K562 (cell line): Measurements from ENCODE around the gene DAZAP1. TPM values are rescaled to one million over a fixed set of nuclear protein-coding genes. Genes with fewer than 3 reads are reported as not detected.

Experiments used
- ATAC-seq: fragments of 200-7000 bp; cut with Tn5 transposase; 3 replicates; pipeline ENCODE4 v1.9.1; 2020; ENCODE audit warnings: moderate library complexity
- BruUV-seq: library from RNA; stranded (reverse); fragments of 400-500 nt; replicated peaks from 2 replicates; lab custom pipeline; 2021; lab: Mats Ljungman, UMichigan
- CTCF ChIA-PET: fragments of 300-600 bp; formaldehyde crosslinking; extraction: SDS; loops from one replicate; lab custom pipeline; 2021; ENCODE audit warnings: low intra/inter-chr PET ratio; lab: Yijun Ruan, JAX
- POLR2A ChIA-PET: fragments of 300-600, 350-650 bp; sonication (Branson Sonifier 250); formaldehyde crosslinking; extraction: SDS; loops from one replicate; lab custom pipeline; 2021; ENCODE audit warnings: antibody characterized with exemption, inconsistent platforms; lab: Yijun Ruan, JAX
- DNase-seq, 4 experiments: peaks; one replicate each; pipeline versions ENCODE4 v3.0.0 to v3.0.0-alpha.2; 2011 to 2018; ENCODE audit warnings: low spot score in 3 of 4, mixed read lengths in 3 of 4; ENCODE audit errors: extremely low read depth in 1 of 4
- FAIRE-seq: peaks from 2 replicates; lab custom pipeline; 2011; peaks lifted over from hg19 to GRCh38; lab: Jason Lieb, UNC
- H2AFZ ChIP-seq: 2 replicates; pipeline ENCODE4 v1.6.0; 2011; ENCODE audit warnings: low read depth, low read length, control low read depth, inconsistent platforms
- H3K27ac ChIP-seq: fragments of 200-600 bp; 3 replicates; pipeline ENCODE4 v1.8.0; 2011; ENCODE audit warnings: low read depth, mild to moderate bottlenecking, control low read depth, inconsistent platforms, low read length, moderate library complexity, mixed read lengths; ENCODE audit errors: extremely low read depth
- H3K27me3 ChIP-seq, 2 experiments: fragments of 300-600 bp in 1 of 2; 2 replicates in 1 of 2; 3 replicates in 1 of 2; pipeline versions ENCODE4 v1.6.0 to v1.8.0; 2011; ENCODE audit warnings: inconsistent platforms in 2 of 2, low read length in 2 of 2, mild to moderate bottlenecking in 1 of 2, mixed read lengths in 1 of 2, moderate library complexity in 1 of 2; ENCODE audit not compliant: control insufficient read depth in 2 of 2, insufficient read depth in 2 of 2
- H3K36me3 ChIP-seq: fragments of 300-600 bp; 3 replicates; pipeline ENCODE4 v1.8.0; 2011; ENCODE audit warnings: mild to moderate bottlenecking, low read length, inconsistent platforms; ENCODE audit not compliant: control insufficient read depth, insufficient read depth
- H3K4me1 ChIP-seq, 2 experiments: fragments of 200-600 bp in 1 of 2; replicated peaks in 1 of 2; 2 replicates in 1 of 2; 3 replicates in 1 of 2; pipeline versions ENCODE4 v1.5.1 to v1.8.0; 2011; ENCODE audit warnings: inconsistent platforms in 2 of 2, low read length in 2 of 2, mild to moderate bottlenecking in 1 of 2, mixed read lengths in 1 of 2, moderate library complexity in 1 of 2; ENCODE audit not compliant: control insufficient read depth in 2 of 2, insufficient read depth in 2 of 2
- H3K4me2 ChIP-seq: 2 replicates; pipeline ENCODE4 v1.6.1; 2011; ENCODE audit warnings: low read length, control low read depth, inconsistent platforms, mixed read lengths; ENCODE audit not compliant: insufficient read depth
- H3K4me3 ChIP-seq: fragments of 200-600 bp; sonication (generic), shearing (Covaris generic); 2 replicates; pipeline ENCODE4 v1.5.1; 2016; ENCODE audit warnings: control low read depth, inconsistent platforms
- H3K79me2 ChIP-seq: fragments of 200-600 bp; 3 replicates; pipeline ENCODE4 v1.8.0; 2011; ENCODE audit warnings: low read length, inconsistent platforms; ENCODE audit not compliant: control insufficient read depth, insufficient read depth
- H3K9ac ChIP-seq, 2 experiments: 2 replicates each; pipeline versions ENCODE4 v1.6.0 to v1.6.1; 2011; ENCODE audit warnings: low read depth in 2 of 2, low read length in 2 of 2, control low read depth in 1 of 2, inconsistent platforms in 1 of 2, mild to moderate bottlenecking in 1 of 2, mixed read lengths in 1 of 2; ENCODE audit not compliant: insufficient read depth in 1 of 2
- H3K9me1 ChIP-seq: one replicate; pipeline ENCODE4 v1.6.0; 2011; ENCODE audit warnings: inconsistent platforms, mild to moderate bottlenecking, low read length, moderate library complexity; ENCODE audit not compliant: control insufficient read depth, insufficient read depth
- H3K9me3 ChIP-seq: replicated peaks from 2 replicates; pipeline ENCODE4 v1.5.1; 2011; ENCODE audit warnings: low read depth, low read length, inconsistent platforms; ENCODE audit not compliant: control insufficient read depth, insufficient read depth
- H4K20me1 ChIP-seq: replicated peaks from 2 replicates; pipeline ENCODE4 v1.6.1; 2011; ENCODE audit warnings: low read length, inconsistent platforms, mixed read lengths; ENCODE audit not compliant: control insufficient read depth, insufficient read depth
- ATF7 ChIP-seq: fragments of 450-650 bp; IDR thresholded peaks from 2 replicates; pipeline ENCODE4 v1.7.1; 2014; ENCODE audit warnings: mild to moderate bottlenecking, moderate library complexity
- HMG20A ChIP-seq: fragments of 450-650 bp; formaldehyde crosslinking; conservative IDR thresholded peaks from 2 replicates; pipeline ENCODE4 v1.4.0; 2020; ENCODE audit warnings: mild to moderate bottlenecking, mixed read lengths
- IRF9 ChIP-seq: fragments of 450-650 bp; IDR thresholded peaks from 2 replicates; pipeline ENCODE4 v1.6.1; 2016; ENCODE audit warnings: missing biosample characterization, missing genetic modification characterization
- MYNN ChIP-seq, 2 experiments: sonication (generic); formaldehyde crosslinking in 1 of 2; IDR thresholded peaks; 2 replicates each; pipeline versions ENCODE4 v1.5.0 to v1.6.1; 2016 to 2020; ENCODE audit warnings: antibody characterized with exemption in 1 of 2, missing genetic modification reagents in 1 of 2
- NR1H2 ChIP-seq: sonication (generic); formaldehyde crosslinking; IDR thresholded peaks from 2 replicates; pipeline ENCODE4 v1.4.0; 2020; ENCODE audit warnings: mild to moderate bottlenecking, missing genetic modification reagents
- POLR2G ChIP-seq: fragments of 200-400 bp; formaldehyde crosslinking; IDR thresholded peaks from 2 replicates; pipeline ENCODE4 v1.6.1; 2017; ENCODE audit warnings: low read depth, mild to moderate bottlenecking, antibody characterized with exemption, low read length, moderate library complexity
- PPARD ChIP-seq: fragments of 250-450 bp; sonication (Bioruptor Pico); IDR thresholded peaks from 2 replicates; pipeline ENCODE4 v1.8.0; 2022; ENCODE audit warnings: inconsistent platforms, mild to moderate bottlenecking, moderate library complexity
- PTBP1 ChIP-seq: fragments of 200-400 bp; formaldehyde crosslinking; IDR thresholded peaks from 2 replicates; pipeline ENCODE4 v1.6.1; 2017; ENCODE audit warnings: low read depth, low read length
- YY1 ChIP-seq, 3 experiments: IDR thresholded peaks; 2 replicates each; pipeline ENCODE4 v1.6.1; 2011; ENCODE audit warnings: low read length in 2 of 3, mild to moderate bottlenecking in 2 of 3, moderate library complexity in 2 of 3, borderline replicate concordance in 1 of 3, control low read depth in 1 of 3, low read depth in 1 of 3; ENCODE audit not compliant: insufficient read depth in 3 of 3, insufficient replicate concordance in 2 of 3, control insufficient read depth in 1 of 3, insufficient read length in 1 of 3; ENCODE audit errors: extremely low read depth in 1 of 3
- ZHX1 ChIP-seq: fragments of 150-350 bp; conservative IDR thresholded peaks from 2 replicates; pipeline ENCODE4 v1.6.1; 2014; ENCODE audit warnings: low read length
- ZNF655 ChIP-seq: fragments of 250-450 bp; sonication (Bioruptor Pico); IDR thresholded peaks from 2 replicates; pipeline ENCODE4 v1.5.0; 2021
- WGBS: fragments of 100-300 bp; shearing (Covaris generic); methylation state at CpG from one replicate; pipeline ENCODE4 v1.1.6; 2016; ENCODE audit warnings: low coverage, mixed read lengths; ENCODE audit not compliant: insufficient coverage; ENCODE audit errors: missing lambda C conversion rate; 5-methylcytosine and 5-hydroxymethylcytosine counted together
- in situ Hi-C: fragments of 300-500 bp; cut with MboI; formaldehyde crosslinking; loops from 4 replicates; pipeline ENCODE4 v1.15.0; 2018; ENCODE audit warnings: inconsistent platforms, mixed read lengths
- intact Hi-C: fragments of 100-400 bp; cut with micrococcal nuclease; formaldehyde crosslinking; loops from 2 replicates; pipeline ENCODE4 v1.14.2; 2022
- polyA plus RNA-seq, 8 experiments: library from polyadenylated mRNA; depleted of rRNA in 4 of 8; stranded (reverse) in 5 of 8; unstranded in 3 of 8; fragments of >200 nt; fragmentation: Nextera tagmentation in 2 of 8; fragmentation: Illumina TruSeq in 1 of 8; extraction: Ambion mirVana in 2 of 8; extraction: Trizol in 1 of 8; gene quantifications; 2 replicates each; pipeline versions ENCODE4 v1.2.1 to v1.2.3, GENCODE V29; 2011 to 2014; ENCODE audit warnings: inconsistent platforms in 1 of 8, missing spikeins in 1 of 8
- total RNA-seq, 7 experiments: library from RNA; depleted of rRNA in 6 of 7; stranded (reverse); fragments of >200 nt in 6 of 7; fragmentation: Illumina TruSeq in 2 of 7; extraction: Trizol in 2 of 7; gene quantifications; 2 replicates each; pipeline versions ENCODE4 v1.2.1 to v1.2.3, GENCODE V29; 2011 to 2021; ENCODE audit warnings: low replicate concordance in 1 of 7

Gene DAZAP1
- total and polyA plus RNA-seq, 9 of the 15 experiments (the other 6 are each of a cell fraction or from before 2014, with no cell fraction given) = 10.8 to 289 (median 142) TPM

- TF ChIP-seq IRF9 = no peak
- no peak for TF ChIP-seq ATF7
- peak in 1 of 3 experiments; percentile 24 for TF ChIP-seq YY1 (IDR thresholded peaks at IDR 0.05; ENCODE audit: borderline replicate concordance in 1 of 3, control insufficient read depth in 1 of 3, extremely low read depth in 1 of 3, insufficient read depth in 3 of 3, insufficient read length in 1 of 3, insufficient replicate concordance in 2 of 3, low read depth in 1 of 3, low read length in 2 of 3)
- TF ChIP-seq NR1H2 (CRISPR knock-in tag) = no peak
These were observed 65.1 kb downstream of the DAZAP1 start (continued) for GRCh38 chr19:1472231-1473084.

- no peak overlapping the region for H3K27ac ChIP-seq
- no peaks in the 10 kb centered on the region for H3K27me3 ChIP-seq
- FAIRE-seq = peak; percentile 42
- peaks cover 52% of the 10 kb centered on the region for H3K79me2 ChIP-seq
- DNase-seq = no peak
- H3K9ac ChIP-seq = peak overlapping the region in 1 of 2 experiments; percentile 70; a peak in 2 of 4 replicates
- ATAC-seq = no peak
- no peak overlapping the region for H3K4me3 ChIP-seq
- ChIA-PET POLR2A (interaction anchor here (0.6 to 1.9 kb wide), 6 partner anchors 12 to 931 kb away, joined by 3 to 10 read pairs (median 4); no protein-coding TSS in a partner anchor), CTCF (no interaction called here)
- H2AFZ ChIP-seq = no peak overlapping the region
- intact Hi-C loops (no loop called here), in situ Hi-C loops (no loop called here)
- H3K4me1 ChIP-seq = peaks cover 11 to 88% of the 10 kb centered on the region in 2 experiments
- H3K9me3 ChIP-seq = no peaks in the 10 kb centered on the region; the same call in 1 of the 2 replicates
- BruUV-seq = no TSS peak
- H3K36me3 ChIP-seq = peaks cover 33% of the 10 kb centered on the region; the same call in 2 of the 3 replicates
- H3K9me1 ChIP-seq = no peaks in the 10 kb centered on the region
- no peak overlapping the region for H3K4me2 ChIP-seq
- 76% methylated on average over 20 of the region's 20 CpGs for WGBS
- peaks cover 18% of the 10 kb centered on the region for H4K20me1 ChIP-seq
- TF ChIP-seq ZHX1 (no peak), PPARD (CRISPR knock-in tag) (no peak), POLR2G (peak; percentile 58; the same call in 1 of the 2 replicates), MYNN (IDR thresholded peaks at IDR 0.05) (0 out of 2 replicates have a peak, but pooled peaks have one; percentile 12), MYNN (CRISPR knock-in tag; IDR thresholded peaks at IDR 0.05) (no peak), ZNF655 (CRISPR knock-in tag) (no peak), HMG20A (CRISPR knock-in tag) (no peak), PTBP1 (no peak)
These were observed 65.9 kb downstream of the DAZAP1 start for GRCh38 chr19:1473085-1473851.
